Hepatocyte (in vitro differentiated cells): ENCODE data around the gene UAP1. TPM values are rescaled to one million over a fixed set of nuclear protein-coding genes. Genes with fewer than 3 reads are reported as not detected.

ENCODE experiments used
- DNase-seq: peaks from one replicate; pipeline ENCODE4 v3.0.0-alpha.2; 2016; ENCODE audit warnings: low spot score
- H2AFZ ChIP-seq: fragments of 200-600 bp; sonication (generic); 2 replicates; pipeline ENCODE4 v1.6.0; 2016; ENCODE audit warnings: antibody characterized with exemption, mild to moderate bottlenecking
- H3K27ac ChIP-seq: fragments of 200-600 bp; sonication (generic); 2 replicates; pipeline ENCODE4 v1.5.1; 2016; ENCODE audit warnings: mild to moderate bottlenecking
- H3K27me3 ChIP-seq: fragments of 200-600 bp; sonication (generic); 2 replicates; pipeline ENCODE4 v1.6.1; 2016
- H3K36me3 ChIP-seq: fragments of 200-600 bp; sonication (generic); replicated peaks from 2 replicates; pipeline ENCODE4 v1.5.1; 2016; ENCODE audit warnings: low read depth; ENCODE audit not compliant: insufficient read depth
- H3K4me1 ChIP-seq: fragments of 200-600 bp; sonication (generic); 2 replicates; pipeline ENCODE4 v1.5.1; 2016; ENCODE audit warnings: mild to moderate bottlenecking, moderate library complexity; ENCODE audit not compliant: insufficient read depth
- H3K4me2 ChIP-seq: fragments of 200-600 bp; sonication (generic); 2 replicates; pipeline ENCODE4 v1.6.0; 2016
- H3K4me3 ChIP-seq: fragments of 200-600 bp; sonication (generic); 2 replicates; pipeline ENCODE4 v1.5.1; 2016; ENCODE audit warnings: mild to moderate bottlenecking
- H3K79me2 ChIP-seq: fragments of 200-600 bp; sonication (generic); 2 replicates; pipeline ENCODE4 v1.6.0; 2017; ENCODE audit warnings: mild to moderate bottlenecking
- H3K9me2 ChIP-seq: fragments of 200-600 bp; sonication (generic); replicated peaks from 2 replicates; pipeline ENCODE4 v1.6.0; 2017; ENCODE audit warnings: mild to moderate bottlenecking; ENCODE audit not compliant: insufficient read depth
- H3K9me3 ChIP-seq: fragments of 200-600 bp; sonication (generic); 2 replicates; pipeline ENCODE4 v1.5.1; 2016; ENCODE audit warnings: low read depth, mild to moderate bottlenecking
- H4K20me1 ChIP-seq: fragments of 200-600 bp; sonication (generic); 2 replicates; pipeline ENCODE4 v1.6.0; 2016; ENCODE audit warnings: mild to moderate bottlenecking; ENCODE audit not compliant: insufficient read depth, poor library complexity, severe bottlenecking
- CTCF ChIP-seq: fragments of 200-600 bp; sonication (generic); IDR thresholded peaks from 2 replicates; pipeline ENCODE4 v1.5.1; 2016; ENCODE audit warnings: antibody characterized with exemption, mild to moderate bottlenecking; ENCODE audit not compliant: poor library complexity
- EZH2 ChIP-seq: fragments of 200-600 bp; sonication (generic); IDR thresholded peaks from 2 replicates; pipeline ENCODE4 v1.6.1; 2016; ENCODE audit warnings: antibody characterized with exemption, mild to moderate bottlenecking, borderline replicate concordance
- EZH2phosphoT487 ChIP-seq: fragments of 200-600 bp; sonication (generic); IDR thresholded peaks from one replicate; pipeline ENCODE4 v1.6.1; 2018; ENCODE audit warnings: antibody characterized with exemption, mild to moderate bottlenecking, low read depth, moderate library complexity; ENCODE audit not compliant: unreplicated experiment, severe bottlenecking
- WGBS: methylation state at CpG from one replicate; pipeline ENCODE4 v1.1.6; 2016; ENCODE audit warnings: low lambda C conversion rate; ENCODE audit errors: missing lambda C conversion rate; 5-methylcytosine and 5-hydroxymethylcytosine counted together
- polyA plus RNA-seq: library from polyadenylated mRNA; unstranded; fragments of >200 nt; fragmentation: Nextera tagmentation; extraction: Ambion mirVana; gene quantifications from 2 replicates; pipeline ENCODE4 v1.2.1, GENCODE V29; 2016
- total RNA-seq: library from RNA; depleted of rRNA; stranded (reverse); fragments of >200 nt; gene quantifications from 2 replicates; pipeline ENCODE4 v1.2.3, GENCODE V29; 2014

UAP1 gene
- total and polyA plus RNA-seq, 2 experiments from 2014 or later = 57.4 to 65.2 TPM

DNA sequence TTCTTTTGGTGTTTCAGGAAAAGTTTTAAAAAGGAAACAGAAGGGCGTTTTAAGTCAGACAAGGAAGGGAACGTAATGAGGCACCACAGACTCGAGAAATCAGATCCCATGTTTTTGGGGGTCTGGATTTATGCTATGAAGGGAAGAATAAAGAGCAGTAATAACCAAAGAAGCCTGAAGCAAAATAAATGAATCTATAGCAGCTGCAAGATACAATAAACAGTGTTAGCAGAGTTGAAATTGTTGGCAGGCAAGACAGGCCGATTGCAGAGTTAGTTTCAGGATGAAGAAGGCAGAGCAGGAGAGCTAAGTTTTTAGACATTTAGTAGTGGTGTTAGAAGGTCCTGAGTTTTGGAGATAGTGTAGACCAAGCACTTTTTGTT, 71.2 kb downstream of the UAP1 start:
- peak; percentile 12 for DNase-seq
- Histone ChIP-seq H3K79me2 (peaks cover 45% of the 10 kb centered on the region), H3K27ac (peak overlapping the region; percentile 89), H3K9me3 (no peaks in the 10 kb centered on the region), H2AFZ (no peak overlapping the region), H3K36me3 (no peaks in the 10 kb centered on the region), H3K4me1 (peaks cover 13% of the 10 kb centered on the region), H3K9me2 (no peaks in the 10 kb centered on the region), H4K20me1 (no peaks in the 10 kb centered on the region), H3K4me3 (peak overlapping the region; percentile 5), H3K4me2 (peak overlapping the region; percentile 78), H3K27me3 (no peaks in the 10 kb centered on the region)
- WGBS = 57% methylated on average over 4 of the region's 4 CpGs
- TF ChIP-seq EZH2phosphoT487 = no peak
- no peak for TF ChIP-seq CTCF
- TF ChIP-seq EZH2 = no peak

GRCh38 chr1:162633081-162633762, 71.7 kb downstream of the UAP1 start:
- Histone ChIP-seq H2AFZ (no peak overlapping the region), H3K79me2 (peaks cover 50% of the 10 kb centered on the region), H3K4me3 (peak overlapping the region; percentile 5), H3K27ac (peak overlapping the region; percentile 89), H3K4me1 (peaks cover 13% of the 10 kb centered on the region), H3K9me3 (no peaks in the 10 kb centered on the region), H3K9me2 (no peaks in the 10 kb centered on the region), H3K27me3 (no peaks in the 10 kb centered on the region), H3K36me3 (no peaks in the 10 kb centered on the region), H4K20me1 (no peaks in the 10 kb centered on the region), H3K4me2 (peak overlapping the region; percentile 78)
- 56% methylated on average over 8 of the region's 8 CpGs for WGBS
- peak; percentile 17 for DNase-seq
- TF ChIP-seq EZH2phosphoT487 (no peak), CTCF (no peak), EZH2 (no peak)

DNA sequence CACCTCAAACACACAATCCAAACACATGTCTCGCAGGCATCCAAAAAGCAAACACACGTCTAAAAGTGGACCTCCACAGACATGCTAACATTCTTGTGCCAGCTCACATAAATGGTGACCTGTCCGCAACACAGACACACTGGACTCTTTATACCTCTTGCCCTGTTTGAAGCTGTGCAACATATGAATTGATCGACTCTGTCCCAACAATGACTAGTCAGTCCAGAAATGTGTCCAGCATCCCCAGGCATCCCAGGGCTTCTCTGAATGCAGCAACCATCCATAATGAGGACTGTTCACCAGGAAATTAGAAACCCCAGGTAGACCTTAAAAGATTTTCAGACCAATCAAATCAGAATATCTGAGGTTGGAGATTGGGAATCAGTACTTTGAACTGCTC, 73.9 kb downstream of the UAP1 start:
- no peak overlapping the region for H3K27ac ChIP-seq
- H3K4me3 ChIP-seq = no peak overlapping the region
- DNase-seq = no peak
- no peaks in the 10 kb centered on the region for H3K9me2 ChIP-seq
- peaks cover 72% of the 10 kb centered on the region for H3K79me2 ChIP-seq
- 71% methylated on average over 4 of the region's 4 CpGs for WGBS
- no peak overlapping the region for H2AFZ ChIP-seq
- no peaks in the 10 kb centered on the region for H3K27me3 ChIP-seq
- H3K36me3 ChIP-seq = no peaks in the 10 kb centered on the region
- H4K20me1 ChIP-seq = peaks cover 2% of the 10 kb centered on the region
- H3K4me1 ChIP-seq = peaks cover 5% of the 10 kb centered on the region
- no peaks in the 10 kb centered on the region for H3K9me3 ChIP-seq
- H3K4me2 ChIP-seq = peak overlapping the region; percentile 78
- TF ChIP-seq EZH2phosphoT487 (no peak), CTCF (no peak), EZH2 (no peak)
